Esophagus squamous epithelium (tissue), 4 donors: ENCODE results near the gene PTPRN2.

Experiments used
- POLR2A ChIP-seq, 4 donors: fragments of 450-650 bp; IDR thresholded peaks; one replicate each; pipeline ENCODE4 v1.6.1; 2017; ENCODE audit warnings: antibody characterized with exemption in 4 of 4, mild to moderate bottlenecking in 4 of 4, moderate library complexity in 3 of 4
- TF ChIP-seq, protein P1 (sequence below), 6 experiments: fragments of 450-650 bp in 4 of 6; fragments of 200-600 bp in 2 of 6; sonication (generic) in 2 of 6; IDR thresholded peaks; one replicate each; pipeline ENCODE4 v1.5.1; 2016 to 2019; ENCODE audit warnings: antibody characterized with exemption in 6 of 6, mild to moderate bottlenecking in 4 of 6, moderate library complexity in 4 of 6

DNA sequence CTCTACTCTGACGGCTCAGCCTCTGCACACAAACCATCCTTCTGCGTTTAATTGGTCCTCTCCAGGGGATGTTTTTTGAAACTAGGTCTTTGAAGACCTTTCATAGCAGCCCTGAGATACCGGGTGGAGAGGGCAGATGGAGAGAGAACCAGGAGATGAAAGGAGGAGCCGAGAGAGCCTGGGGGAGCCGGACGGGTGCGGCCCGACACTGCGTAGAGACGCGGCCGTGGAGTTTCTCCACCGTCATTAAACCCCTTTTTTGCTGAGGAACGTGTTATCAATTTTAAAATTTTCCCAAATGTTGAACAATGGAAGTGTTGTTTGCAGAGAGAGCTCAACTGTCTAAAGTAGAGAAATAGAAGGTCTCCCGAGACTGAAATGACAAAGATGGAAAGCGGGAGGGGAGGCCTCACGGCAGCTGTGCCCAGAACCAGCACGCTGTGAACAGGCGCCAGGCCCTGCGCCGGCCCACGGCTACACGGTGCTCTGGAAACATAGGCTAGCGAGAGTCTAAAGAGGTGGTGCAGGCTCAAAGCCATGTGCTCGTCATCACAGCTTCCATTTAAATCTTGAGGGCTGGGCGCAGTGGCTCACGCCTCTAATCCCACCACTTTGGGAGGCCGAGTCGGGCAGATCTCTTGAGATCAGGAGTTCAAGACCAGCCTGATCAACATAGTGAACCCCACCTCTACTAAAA lies 307.0 kb downstream of the PTPRN2 start:
- TF ChIP-seq, protein P1, sequence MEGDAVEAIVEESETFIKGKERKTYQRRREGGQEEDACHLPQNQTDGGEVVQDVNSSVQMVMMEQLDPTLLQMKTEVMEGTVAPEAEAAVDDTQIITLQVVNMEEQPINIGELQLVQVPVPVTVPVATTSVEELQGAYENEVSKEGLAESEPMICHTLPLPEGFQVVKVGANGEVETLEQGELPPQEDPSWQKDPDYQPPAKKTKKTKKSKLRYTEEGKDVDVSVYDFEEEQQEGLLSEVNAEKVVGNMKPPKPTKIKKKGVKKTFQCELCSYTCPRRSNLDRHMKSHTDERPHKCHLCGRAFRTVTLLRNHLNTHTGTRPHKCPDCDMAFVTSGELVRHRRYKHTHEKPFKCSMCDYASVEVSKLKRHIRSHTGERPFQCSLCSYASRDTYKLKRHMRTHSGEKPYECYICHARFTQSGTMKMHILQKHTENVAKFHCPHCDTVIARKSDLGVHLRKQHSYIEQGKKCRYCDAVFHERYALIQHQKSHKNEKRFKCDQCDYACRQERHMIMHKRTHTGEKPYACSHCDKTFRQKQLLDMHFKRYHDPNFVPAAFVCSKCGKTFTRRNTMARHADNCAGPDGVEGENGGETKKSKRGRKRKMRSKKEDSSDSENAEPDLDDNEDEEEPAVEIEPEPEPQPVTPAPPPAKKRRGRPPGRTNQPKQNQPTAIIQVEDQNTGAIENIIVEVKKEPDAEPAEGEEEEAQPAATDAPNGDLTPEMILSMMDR (IDR thresholded peaks at IDR 0.05) = no peak
- no peak for TF ChIP-seq POLR2A (IDR thresholded peaks at IDR 0.05)
